Measurements from ENCODE around the gene HOXA6. TPM values are rescaled to one million over a fixed set of nuclear protein-coding genes. Genes with fewer than 3 reads are reported as not detected.

The HOXA6 gene
- total RNA-seq, 1 donor from 2014 or later, result not detected

- no peak for DNase-seq (ENCODE audit: low spot score)
- Mint-ChIP-seq H3K27ac (no peak overlapping the region), H3K4me3 (ENCODE audit: low read depth) (no peak overlapping the region), H3K36me3 (ENCODE audit: low read depth) (no peaks in the 10 kb centered on the region), H3K4me1 (ENCODE audit: low read depth) (no peaks in the 10 kb centered on the region), H3K9me3 (no peaks in the 10 kb centered on the region), H3K27me3 (ENCODE audit: low read depth) (peaks cover 11% of the 10 kb centered on the region)
- intact Hi-C loops (cut with micrococcal nuclease), result no loop called here
Measured at GRCh38 chr7:27109466-27110185, 37.9 kb downstream of the HOXA6 start.

- no peak overlapping the region for H3K4me3 Mint-ChIP-seq (ENCODE audit: low read depth)
- no peak for DNase-seq (ENCODE audit: low spot score)
- H3K4me1 Mint-ChIP-seq (ENCODE audit: low read depth), result no peaks in the 10 kb centered on the region
- H3K27ac Mint-ChIP-seq, result no peak overlapping the region
- intact Hi-C loops (cut with micrococcal nuclease), result no loop called here
- H3K9me3 Mint-ChIP-seq, result no peaks in the 10 kb centered on the region
- H3K36me3 Mint-ChIP-seq (ENCODE audit: low read depth), result no peaks in the 10 kb centered on the region
- H3K27me3 Mint-ChIP-seq (ENCODE audit: low read depth), result peaks cover 22% of the 10 kb centered on the region
Measured at GRCh38 chr7:27108390-27109127, 39.0 kb downstream of the HOXA6 start.

- no peak overlapping the region for H3K27ac Mint-ChIP-seq
- intact Hi-C loops (cut with micrococcal nuclease), result no loop called here
- peaks cover 30% of the 10 kb centered on the region for H3K27me3 Mint-ChIP-seq (ENCODE audit: low read depth)
- H3K4me3 Mint-ChIP-seq (ENCODE audit: low read depth), result no peak overlapping the region
- no peaks in the 10 kb centered on the region for H3K9me3 Mint-ChIP-seq
- H3K4me1 Mint-ChIP-seq (ENCODE audit: low read depth), result peaks cover 4% of the 10 kb centered on the region
- peaks cover 4% of the 10 kb centered on the region for H3K36me3 Mint-ChIP-seq (ENCODE audit: low read depth)
- DNase-seq (ENCODE audit: low spot score), result no peak
Measured at GRCh38 chr7:27107391-27108381, 39.9 kb downstream of the HOXA6 start.

GRCh38 chr7:27106901-27107240 is 40.7 kb downstream of the HOXA6 start:
- Mint-ChIP-seq H3K9me3 (no peaks in the 10 kb centered on the region), H3K4me3 (ENCODE audit: low read depth) (no peak overlapping the region), H3K27ac (no peak overlapping the region), H3K27me3 (ENCODE audit: low read depth) (peaks cover 37% of the 10 kb centered on the region), H3K36me3 (ENCODE audit: low read depth) (peaks cover 4% of the 10 kb centered on the region), H3K4me1 (ENCODE audit: low read depth) (peaks cover 6% of the 10 kb centered on the region)
- intact Hi-C loops (cut with micrococcal nuclease), result no loop called here
- no peak for DNase-seq (ENCODE audit: low spot score)

- Mint-ChIP-seq H3K4me3 (ENCODE audit: low read depth) (no peak overlapping the region), H3K4me1 (ENCODE audit: low read depth) (peaks cover 6% of the 10 kb centered on the region), H3K9me3 (no peaks in the 10 kb centered on the region), H3K27ac (no peak overlapping the region), H3K27me3 (ENCODE audit: low read depth) (peaks cover 43% of the 10 kb centered on the region), H3K36me3 (ENCODE audit: low read depth) (peaks cover 8% of the 10 kb centered on the region)
- intact Hi-C loops (cut with micrococcal nuclease), result no loop called here
- no peak for DNase-seq (ENCODE audit: low spot score)
Measured at GRCh38 chr7:27106181-27106900, 41.2 kb downstream of the HOXA6 start.

- Mint-ChIP-seq H3K27ac (no peak overlapping the region), H3K4me1 (ENCODE audit: low read depth) (peaks cover 6% of the 10 kb centered on the region), H3K36me3 (ENCODE audit: low read depth) (peaks cover 15% of the 10 kb centered on the region), H3K9me3 (no peaks in the 10 kb centered on the region), H3K4me3 (ENCODE audit: low read depth) (no peak overlapping the region), H3K27me3 (ENCODE audit: low read depth) (peaks cover 51% of the 10 kb centered on the region)
- no peak for DNase-seq (ENCODE audit: low spot score)
- intact Hi-C loops (cut with micrococcal nuclease), result no loop called here
Measured at GRCh38 chr7:27105301-27106031, 42.1 kb downstream of the HOXA6 start.

GRCh38 chr7:27104341-27105058 is 43.1 kb downstream of the HOXA6 start:
- H3K4me3 Mint-ChIP-seq (ENCODE audit: low read depth), result no peak overlapping the region
- intact Hi-C loops (cut with micrococcal nuclease), result loop anchor here (5.0 kb wide), 1 partner anchor 1303 kb away; no protein-coding TSS in a partner anchor
- H3K36me3 Mint-ChIP-seq (ENCODE audit: low read depth), result peaks cover 24% of the 10 kb centered on the region
- peaks cover 6% of the 10 kb centered on the region for H3K4me1 Mint-ChIP-seq (ENCODE audit: low read depth)
- no peak overlapping the region for H3K27ac Mint-ChIP-seq
- no peak for DNase-seq (ENCODE audit: low spot score)
- H3K27me3 Mint-ChIP-seq (ENCODE audit: low read depth), result peaks cover 61% of the 10 kb centered on the region
- no peaks in the 10 kb centered on the region for H3K9me3 Mint-ChIP-seq

- Mint-ChIP-seq H3K27me3 (ENCODE audit: low read depth) (peaks cover 70% of the 10 kb centered on the region), H3K4me3 (ENCODE audit: low read depth) (no peak overlapping the region), H3K4me1 (ENCODE audit: low read depth) (peaks cover 6% of the 10 kb centered on the region), H3K36me3 (ENCODE audit: low read depth) (peaks cover 30% of the 10 kb centered on the region), H3K27ac (no peak overlapping the region), H3K9me3 (no peaks in the 10 kb centered on the region)
- no peak for DNase-seq (ENCODE audit: low spot score)
- intact Hi-C loops (cut with micrococcal nuclease), result loop anchor here (5.0 kb wide), 1 partner anchor 1304 kb away; no protein-coding TSS in a partner anchor
Measured at GRCh38 chr7:27103489-27104226, 43.9 kb downstream of the HOXA6 start.

- DNase-seq (ENCODE audit: low spot score), result no peak
- Mint-ChIP-seq H3K36me3 (ENCODE audit: low read depth) (peaks cover 32% of the 10 kb centered on the region), H3K9me3 (no peaks in the 10 kb centered on the region), H3K27ac (no peak within 1 kb of the TSS), H3K27me3 (ENCODE audit: low read depth) (peaks cover 78% of the 10 kb centered on the region), H3K4me3 (ENCODE audit: low read depth) (no peak within 1 kb of the TSS), H3K4me1 (ENCODE audit: low read depth) (peaks cover 9% of the 10 kb centered on the region)
- intact Hi-C loops (cut with micrococcal nuclease), result loop anchor here (5.0 kb wide), 1 partner anchor 1304 kb away; no protein-coding TSS in a partner anchor
Measured at GRCh38 chr7:27102581-27103442, 44.8 kb downstream of the HOXA6 start, which contains the start of gene HOXA2. Gene HOXA2 (minus strand): TSS chr7:27102683. CDS start chr7:27102500, 183 bp downstream.

- Mint-ChIP-seq H3K4me3 (ENCODE audit: low read depth) (no peak overlapping the region), H3K4me1 (ENCODE audit: low read depth) (peaks cover 12% of the 10 kb centered on the region)
Measured at GRCh38 chr7:27101957-27102580, 45.5 kb downstream of the HOXA6 start.

More at GRCh38 chr7:27101957-27102580, 45.5 kb downstream of the HOXA6 start:
- H3K27me3 Mint-ChIP-seq (ENCODE audit: low read depth), result peaks cover 83% of the 10 kb centered on the region
- H3K27ac Mint-ChIP-seq, result no peak overlapping the region
- H3K9me3 Mint-ChIP-seq, result no peaks in the 10 kb centered on the region
- intact Hi-C loops (cut with micrococcal nuclease), result loop anchor here (5.0 kb wide), 1 partner anchor 1305 kb away; no protein-coding TSS in a partner anchor
- DNase-seq (ENCODE audit: low spot score), result no peak
- peaks cover 34% of the 10 kb centered on the region for H3K36me3 Mint-ChIP-seq (ENCODE audit: low read depth)

Measured in activated T-helper 2 cell treated with anti-CD3 and anti-CD28 coated beads, Interferon-gamma antibody, Interleukin-2, Interleukin-4, amounts not matched to agents 10 μg/mL and 5 μg/mL and 100 μg/mL, durations not matched to agents 14 hours and 24 hours and 36 hours (primary cell).